ENCODE measurements around the gene DNMBP.
"Not testable (repeated sequence)": the region's sequence is repeated elsewhere in the genome, so short reads cannot be mapped to it uniquely, and the experiment has no call there.

The DNMBP gene

GRCh38 chr10:99906470-99906869, 103.3 kb downstream of the DNMBP start:
- H3K36me3 ChIP-seq (ENCODE audit: insufficient read depth), result no peaks in the 10 kb centered on the region
- H3K9ac ChIP-seq, result no peak overlapping the region
- H3K79me2 ChIP-seq (ENCODE audit: insufficient read depth, low read depth), result no peaks in the 10 kb centered on the region

GRCh38 chr10:99905971-99906370, 103.8 kb downstream of the DNMBP start:
- Histone ChIP-seq H2AFZ (ENCODE audit: low read depth) (no peak overlapping the region), H3K27me3 (ENCODE audit: insufficient read depth, low read depth) (no peaks in the 10 kb centered on the region), H4K20me1 (ENCODE audit: insufficient read depth) (no peaks in the 10 kb centered on the region), H3K36me3 (ENCODE audit: insufficient read depth) (no peaks in the 10 kb centered on the region), H3K79me2 (ENCODE audit: insufficient read depth, low read depth) (no peaks in the 10 kb centered on the region), H3K9ac (no peak overlapping the region), H3K4me2 (no peak overlapping the region), H3K4me1 (ENCODE audit: low read depth, poor library complexity, severe bottlenecking) (no peaks in the 10 kb centered on the region), H3K27ac (no peak overlapping the region), H3K4me3 (IDR thresholded peaks at IDR 0.05; ENCODE audit: insufficient read depth, low read depth, low read length) (no peak overlapping the region)
- TF ChIP-seq CTCF (conservative IDR thresholded peaks at IDR 0.05; ENCODE audit: low read depth, low read length), result no peak

More at GRCh38 chr10:99906470-99906869, 103.3 kb downstream of the DNMBP start:
- H3K4me3 ChIP-seq (IDR thresholded peaks at IDR 0.05; ENCODE audit: insufficient read depth, low read depth, low read length), result no peak overlapping the region
- no peak overlapping the region for H3K27ac ChIP-seq
- H3K27me3 ChIP-seq (ENCODE audit: insufficient read depth, low read depth), result no peaks in the 10 kb centered on the region
- no peak for TF ChIP-seq CTCF (conservative IDR thresholded peaks at IDR 0.05; ENCODE audit: low read depth, low read length)
- H4K20me1 ChIP-seq (ENCODE audit: insufficient read depth), result no peaks in the 10 kb centered on the region
- no peak overlapping the region for H2AFZ ChIP-seq (ENCODE audit: low read depth)
- H3K4me1 ChIP-seq (ENCODE audit: low read depth, poor library complexity, severe bottlenecking), result no peaks in the 10 kb centered on the region
- H3K4me2 ChIP-seq, result no peak overlapping the region

GRCh38 chr10:99895867-99896266, 113.9 kb downstream of the DNMBP start:
- H3K9ac ChIP-seq, result no peak overlapping the region
- H3K36me3 ChIP-seq (ENCODE audit: insufficient read depth), result no peaks in the 10 kb centered on the region
- no peak overlapping the region for H3K4me2 ChIP-seq
- no peaks in the 10 kb centered on the region for H4K20me1 ChIP-seq (ENCODE audit: insufficient read depth)
- no peaks in the 10 kb centered on the region for H3K4me1 ChIP-seq (ENCODE audit: low read depth, poor library complexity, severe bottlenecking)
- H3K79me2 ChIP-seq (ENCODE audit: insufficient read depth, low read depth), result no peaks in the 10 kb centered on the region
- no peaks in the 10 kb centered on the region for H3K27me3 ChIP-seq (ENCODE audit: insufficient read depth, low read depth)
- no peak overlapping the region for H2AFZ ChIP-seq (ENCODE audit: low read depth)
- H3K27ac ChIP-seq, result no peak overlapping the region
- no peak overlapping the region for H3K4me3 ChIP-seq (IDR thresholded peaks at IDR 0.05; ENCODE audit: insufficient read depth, low read depth, low read length)
- no peak for TF ChIP-seq CTCF (conservative IDR thresholded peaks at IDR 0.05; ENCODE audit: low read depth, low read length)

- not testable (repeated sequence) for H3K27me3 ChIP-seq (ENCODE audit: insufficient read depth, low read depth); H3K27ac ChIP-seq; H4K20me1 ChIP-seq (ENCODE audit: insufficient read depth); H3K4me1 ChIP-seq (ENCODE audit: low read depth, poor library complexity, severe bottlenecking); H3K9ac ChIP-seq; H3K4me3 ChIP-seq (IDR thresholded peaks at IDR 0.05; ENCODE audit: insufficient read depth, low read depth, low read length); H3K36me3 ChIP-seq (ENCODE audit: insufficient read depth); H2AFZ ChIP-seq (ENCODE audit: low read depth); H3K79me2 ChIP-seq (ENCODE audit: insufficient read depth, low read depth); H3K4me2 ChIP-seq
These were observed 114.7 kb downstream of the DNMBP start for GRCh38 chr10:99895066-99895465.

- Histone ChIP-seq H3K4me2 (no peak overlapping the region), H3K36me3 (ENCODE audit: insufficient read depth) (no peaks in the 10 kb centered on the region), H4K20me1 (ENCODE audit: insufficient read depth) (no peaks in the 10 kb centered on the region), H3K79me2 (ENCODE audit: insufficient read depth, low read depth) (no peaks in the 10 kb centered on the region), H3K27me3 (ENCODE audit: insufficient read depth, low read depth) (no peaks in the 10 kb centered on the region), H3K4me3 (IDR thresholded peaks at IDR 0.05; ENCODE audit: insufficient read depth, low read depth, low read length) (no peak overlapping the region), H3K27ac (no peak overlapping the region), H3K4me1 (ENCODE audit: low read depth, poor library complexity, severe bottlenecking) (no peaks in the 10 kb centered on the region), H2AFZ (ENCODE audit: low read depth) (no peak overlapping the region), H3K9ac (no peak overlapping the region)
- no peak for TF ChIP-seq CTCF (conservative IDR thresholded peaks at IDR 0.05; ENCODE audit: low read depth, low read length)
These were observed 115.1 kb downstream of the DNMBP start for GRCh38 chr10:99894613-99895012.
